Astrocyte (in vitro differentiated cells and primary cell): ENCODE data around the gene VWA8.

ENCODE experiments used
- CTCF ChIP-seq: IDR thresholded peaks from 2 replicates; pipeline ENCODE4 v1.5.1; 2011; ENCODE audit warnings: low read depth, mild to moderate bottlenecking, inconsistent platforms, low read length, moderate library complexity; ENCODE audit not compliant: insufficient read depth
- EZH2 ChIP-seq: IDR thresholded peaks from 2 replicates; pipeline ENCODE4 v1.6.1; 2012; ENCODE audit warnings: mild to moderate bottlenecking, low read length, inconsistent platforms; ENCODE audit not compliant: insufficient read depth

- TF ChIP-seq EZH2 (no peak), CTCF (no peak)
These were observed 352.1 kb downstream of the VWA8 start for GRCh38 chr13:41608839-41609177.
